B cell (primary cell): Measurements from ENCODE around the gene SH2D3C. TPM values are rescaled to one million over a fixed set of nuclear protein-coding genes. Genes with fewer than 3 reads are reported as not detected.

ENCODE experiments used
- ATAC-seq: fragments of 200-7000 bp; cut with Tn5 transposase; one replicate; pipeline ENCODE4 v1.10.0; 2021; ENCODE audit warnings: low read depth, mild to moderate bottlenecking, moderate number of reproducible peaks, moderate library complexity
- CTCF ChIA-PET: fragments of 350-600 bp; sonication (Branson Sonifier 250); formaldehyde crosslinking; loops from one replicate; lab custom pipeline; 2021; ENCODE audit warnings: antibody characterized with exemption, inconsistent platforms; lab: Charles Lee
- POLR2A ChIA-PET: fragments of 350-600 bp; sonication (Branson Sonifier 250); formaldehyde crosslinking; loops from one replicate; lab custom pipeline; 2021; ENCODE audit warnings: antibody characterized with exemption; lab: Charles Lee
- DNase-seq: peaks from one replicate; pipeline ENCODE4 v3.0.0; 2013
- H2AFZ ChIP-seq: 2 replicates; pipeline ENCODE4 v1.6.1; 2012; ENCODE audit warnings: mild to moderate bottlenecking, low read depth, low read length; ENCODE audit not compliant: insufficient read depth, poor library complexity, severe bottlenecking
- H3K27ac ChIP-seq, 2 donors: 1 replicate in 1 of 2; 2 replicates in 1 of 2; pipeline ENCODE4 v1.5.1; 2012 to 2013; ENCODE audit warnings: low read length in 2 of 2, mild to moderate bottlenecking in 2 of 2, moderate library complexity in 1 of 2
- H3K27me3 ChIP-seq, 4 experiments: fragments of 200-600 bp in 1 of 4; sonication (generic) in 1 of 4; replicated peaks in 1 of 4; 1 replicate in 2 of 4; 2 replicates in 2 of 4; pipeline versions ENCODE4 v1.6.1 to v1.7.0; 2013 to 2016; ENCODE audit warnings: low read length in 3 of 4, mild to moderate bottlenecking in 2 of 4, mixed read lengths in 1 of 4, moderate library complexity in 1 of 4; ENCODE audit not compliant: insufficient read depth in 4 of 4, control insufficient read depth in 3 of 4; ENCODE audit errors: control extremely low read depth in 1 of 4
- H3K36me3 ChIP-seq, 2 experiments: replicated peaks in 1 of 2; 1 replicate in 1 of 2; 2 replicates in 1 of 2; pipeline versions ENCODE4 v1.6.1 to v1.7.1; 2013; ENCODE audit warnings: low read length in 1 of 2; ENCODE audit not compliant: insufficient read depth in 2 of 2, control insufficient read depth in 1 of 2; ENCODE audit errors: control extremely low read depth in 1 of 2, extremely low read depth in 1 of 2
- H3K4me1 ChIP-seq, 2 donors: fragments of 200-600 bp in 1 of 2; sonication (generic) in 1 of 2; 1 replicate in 1 of 2; 2 replicates in 1 of 2; pipeline versions ENCODE4 v1.5.1 to v1.6.1; 2013 to 2017; ENCODE audit warnings: low read length in 2 of 2; ENCODE audit not compliant: control insufficient read depth in 2 of 2, insufficient read depth in 2 of 2
- H3K4me2 ChIP-seq: replicated peaks from 2 replicates; pipeline ENCODE3; 2012; ENCODE audit warnings: mild to moderate bottlenecking, low read depth, low read length; ENCODE audit not compliant: poor library complexity, severe bottlenecking
- H3K4me3 ChIP-seq, 5 experiments: fragments of 200-600 bp in 1 of 5; sonication (generic) in 1 of 5; 1 replicate in 3 of 5; 2 replicates in 2 of 5; pipeline versions ENCODE4 v1.5.1 to v1.7.0; 2011 to 2016; ENCODE audit warnings: low read length in 4 of 5, mild to moderate bottlenecking in 4 of 5, low read depth in 2 of 5, control low read depth in 1 of 5, moderate library complexity in 1 of 5; ENCODE audit not compliant: insufficient read depth in 1 of 5; ENCODE audit errors: control extremely low read depth in 1 of 5, extremely low read depth in 1 of 5
- H3K79me2 ChIP-seq: fragments of 200-600 bp; sonication (generic); one replicate; pipeline ENCODE4 v1.6.0; 2016; ENCODE audit warnings: low read length; ENCODE audit not compliant: control insufficient read depth, insufficient read depth
- H3K9ac ChIP-seq: fragments of 200-600 bp; sonication (generic); 2 replicates; pipeline ENCODE4 v1.6.1; 2017; ENCODE audit warnings: mild to moderate bottlenecking, low read length, moderate library complexity
- H3K9me3 ChIP-seq, 3 donors: one replicate each; pipeline versions ENCODE4 v1.6.1 to v1.7.1; 2013; ENCODE audit warnings: low read length in 2 of 3; ENCODE audit not compliant: control insufficient read depth in 2 of 3, insufficient read depth in 1 of 3; ENCODE audit errors: control extremely low read depth in 1 of 3
- H4K20me1 ChIP-seq: 2 replicates; pipeline ENCODE4 v1.6.0; 2012; ENCODE audit warnings: mild to moderate bottlenecking, low read length; ENCODE audit not compliant: insufficient read depth, control insufficient read depth, poor library complexity, severe bottlenecking
- H3K27ac Mint-ChIP-seq: one replicate; pipeline ENCODE4 v1.8.0; 2021; ENCODE audit warnings: mixed read lengths
- H3K27me3 Mint-ChIP-seq: one replicate; pipeline ENCODE4 v1.8.0; 2021; ENCODE audit warnings: mixed read lengths
- H3K4me1 Mint-ChIP-seq: one replicate; pipeline ENCODE4 v1.8.0; 2021; ENCODE audit warnings: mixed read lengths
- H3K4me3 Mint-ChIP-seq: one replicate; pipeline ENCODE4 v1.8.0; 2021; ENCODE audit warnings: mixed read lengths
- H3K9me3 Mint-ChIP-seq: one replicate; pipeline ENCODE4 v1.8.0; 2022; ENCODE audit warnings: mixed read lengths; ENCODE audit not compliant: insufficient read depth
- CTCF ChIP-seq: fragments of 200-600 bp; IDR thresholded peaks from one replicate; pipeline ENCODE4 v1.8.0; 2022; ENCODE audit warnings: antibody characterized with exemption, mild to moderate bottlenecking
- EZH2 ChIP-seq: IDR thresholded peaks from 2 replicates; pipeline ENCODE4 v1.6.1; 2012; ENCODE audit warnings: borderline replicate concordance, low read depth, mild to moderate bottlenecking, moderate library complexity, low read length; ENCODE audit not compliant: insufficient read depth, poor library complexity, severe bottlenecking
- WGBS: methylation state at CpG from one replicate; pipeline ENCODE4 v1.1.5; 2013; ENCODE audit warnings: missing lambda C conversion rate; ENCODE audit not compliant: insufficient coverage; 5-methylcytosine and 5-hydroxymethylcytosine counted together
- intact Hi-C: fragments of 100-400 bp; cut with micrococcal nuclease; formaldehyde crosslinking; loops from one replicate; pipeline ENCODE4 v1.10.0; 2022
- polyA plus RNA-seq: library from polyadenylated mRNA; depleted of rRNA; stranded (reverse); fragments of >200 nt; gene quantifications from 2 replicates; pipeline ENCODE4 v1.2.3, GENCODE V29; 2012
- total RNA-seq, 2 donors: library from RNA; stranded (reverse); fragments of 120-200 nt in 1 of 2; gene quantifications; 1 replicate in 1 of 2; 2 replicates in 1 of 2; pipeline versions ENCODE4 v1.2.3 to v1.2.4, GENCODE V29; 2013 to 2022

Gene SH2D3C
- total and polyA plus RNA-seq, 2 donors (not counting 1 experiment from before 2014, with no cell fraction given), result 66.3 to 85.5 TPM

DNA sequence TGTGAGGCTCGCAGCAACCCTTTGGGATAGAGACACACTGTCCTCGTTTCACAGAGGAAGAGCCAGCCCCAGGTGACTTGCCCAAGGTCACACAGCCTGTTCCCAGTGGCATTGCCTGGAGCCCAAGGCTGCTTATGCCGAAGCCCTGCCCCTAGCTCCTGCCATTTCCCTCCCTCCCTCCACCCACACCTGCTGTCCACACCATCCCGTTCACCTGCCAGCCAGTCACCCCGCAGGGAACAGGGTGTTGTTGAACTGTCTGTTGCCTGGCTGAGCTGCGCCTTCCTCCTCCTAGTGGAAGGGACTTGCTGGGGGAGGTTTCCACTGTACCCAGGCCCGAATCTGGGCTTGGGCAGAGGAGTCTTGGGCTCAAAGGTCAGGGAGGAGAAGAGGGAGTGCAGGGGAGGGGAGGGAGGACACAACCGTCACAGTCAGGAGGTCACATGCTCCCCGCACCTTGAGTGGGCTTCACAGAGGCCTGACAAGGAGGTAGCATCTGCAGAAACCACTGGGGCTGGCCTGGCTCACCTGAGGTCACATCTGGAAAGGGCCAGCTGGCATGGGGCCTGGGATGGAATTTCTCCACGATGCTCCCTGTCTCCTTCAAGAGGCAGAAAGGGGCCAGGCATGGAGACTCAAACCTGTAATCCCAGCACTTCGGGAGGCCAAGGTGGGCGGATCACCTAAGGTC lies 56.3 kb downstream of the SH2D3C start:
- POLR2A ChIA-PET, result no interaction called here

More for the DNA sequence above, 56.3 kb downstream of the SH2D3C start:
- Mint-ChIP-seq H3K27ac (no peak overlapping the region), H3K9me3 (no peaks in the 10 kb centered on the region), H3K4me1 (peaks cover 5% of the 10 kb centered on the region), H3K4me3 (no peak overlapping the region), H3K27me3 (no peaks in the 10 kb centered on the region)
- no peak overlapping the region for H3K4me3 ChIP-seq
- no peak overlapping the region for H3K9ac ChIP-seq
- H3K27ac ChIP-seq, result no peak overlapping the region
- no peak overlapping the region for H3K4me2 ChIP-seq
- no peaks in the 10 kb centered on the region for H3K36me3 ChIP-seq
- CTCF ChIA-PET, result no interaction called here
- intact Hi-C loops, result no loop called here
- no peaks in the 10 kb centered on the region for H3K4me1 ChIP-seq
- H2AFZ ChIP-seq, result no peak overlapping the region
- H3K27me3 ChIP-seq, result no peaks in the 10 kb centered on the region
- H4K20me1 ChIP-seq, result no peaks in the 10 kb centered on the region
- DNase-seq, result no peak
- no peaks in the 10 kb centered on the region for H3K9me3 ChIP-seq
- WGBS, result 88% methylated on average over 12 of the region's 12 CpGs
- no peak for ATAC-seq
- no peaks in the 10 kb centered on the region for H3K79me2 ChIP-seq
- TF ChIP-seq CTCF, result no peak
- TF ChIP-seq EZH2, result no peak
